Keratinocyte (primary cell): Measurements from ENCODE around the gene SUGCT. TPM values are rescaled to one million over a fixed set of nuclear protein-coding genes. Genes with fewer than 3 reads are reported as not detected.

Experiments
- DNase-seq: peaks from one replicate; pipeline ENCODE4 v3.0.0-alpha.2; 2011; ENCODE audit warnings: low read depth, missing footprints, low spot score
- FAIRE-seq: peaks from 2 replicates; lab custom pipeline; 2011; peaks lifted over from hg19 to GRCh38; lab: Jason Lieb, UNC
- H2AFZ ChIP-seq: 2 replicates; pipeline ENCODE4 v1.6.0; 2012; ENCODE audit warnings: low read length, control low read depth, inconsistent platforms; ENCODE audit not compliant: control insufficient read depth
- H3K27ac ChIP-seq: 2 replicates; pipeline ENCODE4 v1.5.1; 2011; ENCODE audit warnings: low read length; ENCODE audit not compliant: control insufficient read depth, insufficient read depth
- H3K27me3 ChIP-seq: 3 replicates; pipeline ENCODE4 v1.6.0; 2011; ENCODE audit warnings: low read length; ENCODE audit not compliant: control insufficient read depth, insufficient read depth; ENCODE audit errors: extremely low read depth
- H3K36me3 ChIP-seq, 2 experiments: 2 replicates in 1 of 2; 3 replicates in 1 of 2; pipeline ENCODE4 v1.5.1; 2011; ENCODE audit warnings: low read length in 2 of 2, mild to moderate bottlenecking in 1 of 2; ENCODE audit not compliant: control insufficient read depth in 2 of 2, insufficient read depth in 2 of 2; ENCODE audit errors: extremely low read depth in 1 of 2
- H3K4me1 ChIP-seq: 3 replicates; pipeline ENCODE4 v1.5.1; 2011; ENCODE audit warnings: low read length; ENCODE audit not compliant: control insufficient read depth, insufficient read depth; ENCODE audit errors: extremely low read depth
- H3K4me2 ChIP-seq: 3 replicates; pipeline ENCODE4 v1.6.0; 2011; ENCODE audit warnings: low read depth, low read length; ENCODE audit not compliant: control insufficient read depth, insufficient read depth; ENCODE audit errors: extremely low read depth
- H3K4me3 ChIP-seq, 3 experiments: fragments of 200-600 bp in 1 of 3; sonication (generic) in 1 of 3; 2 replicates in 2 of 3; 3 replicates in 1 of 3; pipeline ENCODE4 v1.5.1; 2011 to 2016; ENCODE audit warnings: low read length in 3 of 3, mild to moderate bottlenecking in 3 of 3, control low read depth in 2 of 3, inconsistent platforms in 1 of 3, low read depth in 1 of 3, mixed read lengths in 1 of 3, mixed run types in 1 of 3, moderate library complexity in 1 of 3; ENCODE audit not compliant: control insufficient read depth in 2 of 3, insufficient read depth in 2 of 3; ENCODE audit errors: extremely low read depth in 1 of 3
- H3K79me2 ChIP-seq: 2 replicates; pipeline ENCODE4 v1.6.0; 2012; ENCODE audit warnings: low read length; ENCODE audit not compliant: control insufficient read depth, insufficient read depth
- H3K9ac ChIP-seq: 3 replicates; pipeline ENCODE4 v1.6.0; 2011; ENCODE audit warnings: low read length; ENCODE audit not compliant: control insufficient read depth, insufficient read depth; ENCODE audit errors: extremely low read depth
- H3K9me1 ChIP-seq: 3 replicates; pipeline ENCODE4 v1.6.0; 2011; ENCODE audit warnings: low read length; ENCODE audit not compliant: control insufficient read depth, insufficient read depth; ENCODE audit errors: extremely low read depth
- H3K9me3 ChIP-seq: 2 replicates; pipeline ENCODE4 v1.5.1; 2012; ENCODE audit warnings: low read depth, low read length; ENCODE audit not compliant: control insufficient read depth
- H4K20me1 ChIP-seq: 3 replicates; pipeline ENCODE4 v1.6.0; 2011; ENCODE audit warnings: low read length; ENCODE audit not compliant: control insufficient read depth, insufficient read depth; ENCODE audit errors: extremely low read depth
- CTCF ChIP-seq, 3 experiments: IDR thresholded peaks in 1 of 3; conservative IDR thresholded peaks in 1 of 3; optimal IDR thresholded peaks in 1 of 3; 2 replicates in 2 of 3; 3 replicates in 1 of 3; pipeline versions ENCODE3 to v1.5.1; 2011; ENCODE audit warnings: low read length in 3 of 3, mild to moderate bottlenecking in 3 of 3, moderate library complexity in 2 of 3, control low read depth in 1 of 3, inconsistent platforms in 1 of 3; ENCODE audit not compliant: insufficient read depth in 2 of 3; ENCODE audit errors: extremely low read depth in 1 of 3
- EZH2 ChIP-seq: IDR thresholded peaks from one replicate; pipeline ENCODE4 v1.6.1; 2012; ENCODE audit warnings: inconsistent platforms, mild to moderate bottlenecking, low read length, moderate library complexity
- dilution Hi-C: fragments of 300-500 bp; cut with MboI; formaldehyde crosslinking; loops from one replicate; pipeline ENCODE4 v1.7.0; 2020; ENCODE audit warnings: low sequenced_read_pairs; ENCODE audit not compliant: extremely low pct_ligation_motif_present
- polyA plus RNA-seq, 5 experiments: library from polyadenylated mRNA; depleted of rRNA in 3 of 5; stranded (reverse) in 3 of 5; stranded (forward) in 1 of 5; unstranded in 1 of 5; fragments of >200 nt; gene quantifications; 1 replicate in 1 of 5; 2 replicates in 3 of 5; 3 replicates in 1 of 5; pipeline versions ENCODE4 v1.2.1 to v1.2.3, GENCODE V29; 2011 to 2012; ENCODE audit warnings: missing spikeins in 2 of 5, low read depth in 1 of 5, low replicate concordance in 1 of 5

The SUGCT gene
- polyA plus RNA-seq, 1 donor (not counting 4 experiments of a cell fraction or from before 2014, with no cell fraction given): 134 TPM

GRCh38 chr7:40482845-40483244 lies 348.0 kb downstream of the SUGCT start:
- Histone ChIP-seq H3K9me1 (no peaks in the 10 kb centered on the region), H3K79me2 (no peaks in the 10 kb centered on the region), H3K9me3 (no peaks in the 10 kb centered on the region), H3K4me2 (no peak overlapping the region), H3K9ac (no peak overlapping the region), H2AFZ (no peak overlapping the region), H3K4me3 (no peak overlapping the region), H3K27me3 (no peaks in the 10 kb centered on the region), H4K20me1 (no peaks in the 10 kb centered on the region), H3K36me3 (no peaks in the 10 kb centered on the region), H3K27ac (no peak overlapping the region), H3K4me1 (no peaks in the 10 kb centered on the region)
- dilution Hi-C loops: no loop called here
- FAIRE-seq: no peak
- TF ChIP-seq CTCF (optimal IDR thresholded peaks at IDR 0.05 in 1 of 3, IDR thresholded peaks at IDR 0.05 in 1 of 3, conservative IDR thresholded peaks at IDR 0.05 in 1 of 3; ENCODE audit: extremely low read depth in 1 of 3, insufficient read depth in 2 of 3, low read length in 3 of 3): no peak
- no peak for TF ChIP-seq EZH2
- DNase-seq: no peak

GRCh38 chr7:40483630-40484029 lies 348.8 kb downstream of the SUGCT start:
- no peak overlapping the region for H3K9ac ChIP-seq
- no peaks in the 10 kb centered on the region for H3K9me1 ChIP-seq
- H3K79me2 ChIP-seq: no peaks in the 10 kb centered on the region
- FAIRE-seq: no peak
- no peak overlapping the region for H3K4me3 ChIP-seq
- dilution Hi-C loops: no loop called here
- H3K36me3 ChIP-seq: no peaks in the 10 kb centered on the region
- H4K20me1 ChIP-seq: no peaks in the 10 kb centered on the region
- no peaks in the 10 kb centered on the region for H3K4me1 ChIP-seq
- TF ChIP-seq EZH2 (no peak), CTCF (optimal IDR thresholded peaks at IDR 0.05 in 1 of 3, IDR thresholded peaks at IDR 0.05 in 1 of 3, conservative IDR thresholded peaks at IDR 0.05 in 1 of 3; ENCODE audit: extremely low read depth in 1 of 3, insufficient read depth in 2 of 3, low read length in 3 of 3) (no peak)
- H3K9me3 ChIP-seq: no peaks in the 10 kb centered on the region
- H3K27ac ChIP-seq: no peak overlapping the region
- no peaks in the 10 kb centered on the region for H3K27me3 ChIP-seq
- no peak overlapping the region for H3K4me2 ChIP-seq
- H2AFZ ChIP-seq: no peak overlapping the region
- no peak for DNase-seq
